Gastroesophageal sphincter (tissue), 4 donors: ENCODE measurements around the gene TANGO6. TPM values are rescaled to one million over a fixed set of nuclear protein-coding genes. Genes with fewer than 3 reads are reported as not detected.

Experiments
- ATAC-seq: fragments of 150-250 bp; one replicate; pipeline ENCODE4 v1.9.1; 2016; ENCODE audit warnings: mild to moderate bottlenecking, moderate library complexity
- H3K27ac ChIP-seq, 4 donors: fragments of 200-600 bp; sonication (generic) in 3 of 4; 1 replicate in 3 of 4; 2 replicates in 1 of 4; pipeline ENCODE4 v1.5.1; 2016 to 2019
- H3K27me3 ChIP-seq: fragments of 200-600 bp; sonication (generic); one replicate; pipeline ENCODE4 v1.5.1; 2019
- H3K36me3 ChIP-seq, 2 donors: fragments of 200-600 bp; sonication (generic); one replicate each; pipeline ENCODE4 v1.5.1; 2019; ENCODE audit warnings: control low read depth in 1 of 2
- H3K4me1 ChIP-seq, 3 donors: fragments of 200-600 bp; sonication (generic); 1 replicate in 2 of 3; 2 replicates in 1 of 3; pipeline ENCODE4 v1.5.1; 2016 to 2019; ENCODE audit warnings: control low read depth in 2 of 3
- H3K4me3 ChIP-seq, 2 donors: fragments of 200-600 bp; sonication (generic); one replicate each; pipeline ENCODE4 v1.5.1; 2019; ENCODE audit warnings: mild to moderate bottlenecking in 1 of 2, moderate library complexity in 1 of 2
- H3K9me3 ChIP-seq, 3 donors: fragments of 200-600 bp; sonication (generic); one replicate each; pipeline ENCODE4 v1.5.1; 2017 to 2019; ENCODE audit warnings: control low read depth in 2 of 3
- CTCF ChIP-seq, 4 experiments: fragments of 200-600 bp in 2 of 4; fragments of 450-650 bp in 2 of 4; sonication (generic) in 1 of 4; IDR thresholded peaks; one replicate each; pipeline ENCODE4 v1.5.1; 2017 to 2019; ENCODE audit warnings: antibody characterized with exemption in 4 of 4, mild to moderate bottlenecking in 2 of 4, moderate library complexity in 2 of 4
- EP300 ChIP-seq: sonication (generic); formaldehyde crosslinking; IDR thresholded peaks from one replicate; pipeline ENCODE4 v1.6.1; 2017; ENCODE audit warnings: antibody characterized with exemption, mild to moderate bottlenecking
- POLR2A ChIP-seq, 2 donors: fragments of 450-650 bp; IDR thresholded peaks; one replicate each; pipeline ENCODE4 v1.6.1; 2017; ENCODE audit warnings: antibody characterized with exemption in 2 of 2, mild to moderate bottlenecking in 2 of 2, moderate library complexity in 1 of 2
- POLR2AphosphoS5 ChIP-seq: sonication (generic); formaldehyde crosslinking; IDR thresholded peaks from one replicate; pipeline ENCODE4 v1.6.1; 2017; ENCODE audit warnings: antibody characterized with exemption
- WGBS, 2 donors: methylation state at CpG; one replicate each; pipeline ENCODE4 v1.1.5; 2018; ENCODE audit warnings: low coverage in 1 of 2; 5-methylcytosine and 5-hydroxymethylcytosine counted together
- total RNA-seq, 4 donors: library from RNA; depleted of rRNA; stranded (reverse); fragments of >200 nt; gene quantifications; one replicate each; pipeline ENCODE4 v1.1.0, GENCODE V29; 2016

The TANGO6 gene
- total RNA-seq, 4 donors from 2014 or later = 19.5 to 29.7 (median 21.0) TPM

GRCh38 chr16:69012906-69013305, 169.6 kb downstream of the TANGO6 start:
- no peak for TF ChIP-seq CTCF (IDR thresholded peaks at IDR 0.05)
- Histone ChIP-seq H3K27me3 (no peaks in the 10 kb centered on the region), H3K4me3 (no peak overlapping the region), H3K9me3 (no peaks in the 10 kb centered on the region), H3K36me3 (no peaks in the 10 kb centered on the region), H3K27ac (no peak overlapping the region), H3K4me1 (no peaks in the 10 kb centered on the region)
- no peak for ATAC-seq

- no peak for ATAC-seq
- Histone ChIP-seq H3K27ac (no peak overlapping the region), H3K4me3 (no peak overlapping the region), H3K27me3 (no peaks in the 10 kb centered on the region), H3K36me3 (no peaks in the 10 kb centered on the region), H3K9me3 (no peaks in the 10 kb centered on the region), H3K4me1 (no peaks in the 10 kb centered on the region)
- TF ChIP-seq POLR2AphosphoS5 (no peak), CTCF (IDR thresholded peaks at IDR 0.05) (no peak), EP300 (no peak), POLR2A (IDR thresholded peaks at IDR 0.05) (no peak)
These were observed 170.7 kb downstream of the TANGO6 start for GRCh38 chr16:69013991-69014390.

DNA sequence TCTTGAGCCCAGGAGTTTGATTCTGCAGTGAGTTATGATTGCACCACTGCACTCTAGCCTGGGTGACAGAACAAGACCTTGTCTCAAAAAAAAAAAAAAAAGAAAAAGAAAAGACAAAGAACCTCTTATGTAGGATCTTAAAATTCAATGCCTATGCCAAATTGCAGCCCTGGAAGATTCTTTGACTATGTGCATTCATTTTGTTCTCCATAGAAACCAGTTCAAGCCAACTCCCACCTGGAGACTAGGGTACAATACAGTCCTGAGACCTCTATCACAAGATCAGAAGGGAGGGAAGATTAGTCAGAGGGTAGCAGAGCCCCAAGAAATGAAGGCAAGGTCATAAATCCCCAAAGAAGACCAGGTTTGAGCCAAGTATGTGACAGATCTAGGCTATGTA, 171.5 kb downstream of the TANGO6 start:
- ATAC-seq = no peak

DNA sequence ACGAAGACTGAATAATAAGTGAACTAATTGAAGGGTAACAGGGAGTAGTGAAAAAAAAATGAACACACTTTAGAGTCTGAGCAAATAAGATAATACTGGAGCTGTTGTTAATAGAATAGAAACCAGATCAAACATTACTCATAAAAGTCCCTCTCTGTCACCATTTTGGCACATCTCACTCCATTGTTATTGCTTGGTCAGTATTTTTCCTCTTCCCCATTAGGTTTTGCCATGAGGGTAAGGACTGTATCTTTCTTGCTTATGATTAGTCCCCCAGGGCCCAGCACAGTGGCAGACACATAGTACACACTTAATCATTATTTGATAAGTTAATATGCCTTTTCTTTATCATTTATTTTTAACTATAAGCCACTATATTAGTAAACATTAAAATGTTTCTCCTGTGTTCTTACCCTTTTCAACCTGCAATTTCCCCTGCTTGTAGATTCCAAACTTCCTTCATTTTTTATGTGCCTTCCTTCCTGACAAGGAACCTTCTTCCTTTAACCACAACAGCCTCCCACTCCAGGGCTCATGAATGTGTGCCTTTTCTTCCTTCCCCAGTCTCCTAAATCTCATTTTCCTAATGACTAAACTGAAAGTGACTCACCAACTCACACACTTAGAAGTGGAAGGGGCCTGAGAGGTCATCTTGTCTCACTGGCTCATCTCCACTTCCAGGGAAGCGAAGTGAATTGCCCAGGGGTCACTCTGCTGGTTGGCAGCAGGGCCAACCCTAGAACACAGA, 173.9 kb downstream of the TANGO6 start:
- Histone ChIP-seq H3K27ac (peak overlapping the region in 1 of 4 donors; percentile 19), H3K4me1 (no peaks in the 10 kb centered on the region), H3K36me3 (no peaks in the 10 kb centered on the region), H3K9me3 (no peaks in the 10 kb centered on the region), H3K4me3 (no peak overlapping the region), H3K27me3 (no peaks in the 10 kb centered on the region)
- whole genome bisulfite sequencing, 2 donors = 71 to 78% methylated on average over 1 to 2 of the region's 2 CpGs
- no peak for ATAC-seq
- no peak for TF ChIP-seq CTCF (IDR thresholded peaks at IDR 0.05)

More for the DNA sequence above, 171.5 kb downstream of the TANGO6 start:
- no peak overlapping the region for H3K27ac ChIP-seq
- H3K9me3 ChIP-seq = no peaks in the 10 kb centered on the region
- no peak overlapping the region for H3K4me3 ChIP-seq
- H3K4me1 ChIP-seq = no peaks in the 10 kb centered on the region
- H3K27me3 ChIP-seq = no peaks in the 10 kb centered on the region
- no peak for TF ChIP-seq CTCF (IDR thresholded peaks at IDR 0.05)
- no peak for TF ChIP-seq POLR2A (IDR thresholded peaks at IDR 0.05)
- no peak for TF ChIP-seq POLR2AphosphoS5
- TF ChIP-seq EP300 = no peak
- H3K36me3 ChIP-seq = no peaks in the 10 kb centered on the region

DNA sequence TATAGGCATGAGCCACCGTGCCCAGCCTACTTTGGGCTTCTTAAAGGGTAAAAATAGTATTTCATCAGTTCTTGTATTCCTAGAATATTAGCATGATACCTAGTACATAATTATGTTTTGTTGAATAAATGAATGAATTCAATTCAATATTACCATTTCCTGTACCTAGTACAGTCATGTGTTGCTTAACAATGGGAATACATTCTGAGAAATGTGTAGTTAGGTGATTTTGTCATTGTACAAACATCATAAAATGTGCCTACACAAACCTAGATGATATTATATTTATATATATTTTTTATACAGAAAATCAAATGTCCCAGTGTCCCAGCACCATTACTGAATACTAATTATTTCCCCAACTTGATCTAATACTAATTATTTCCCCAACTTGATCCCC, 176.5 kb downstream of the TANGO6 start:
- TF ChIP-seq EP300 (no peak), POLR2AphosphoS5 (no peak), CTCF (IDR thresholded peaks at IDR 0.05) (no peak), POLR2A (IDR thresholded peaks at IDR 0.05) (no peak)
- no peaks in the 10 kb centered on the region for H3K9me3 ChIP-seq
- H3K36me3 ChIP-seq = peaks cover 0 to 24% of the 10 kb centered on the region in 2 donors
- H3K27ac ChIP-seq = no peak overlapping the region
- no peaks in the 10 kb centered on the region for H3K27me3 ChIP-seq
- H3K4me3 ChIP-seq = no peak overlapping the region
- no peak for ATAC-seq
- no peaks in the 10 kb centered on the region for H3K4me1 ChIP-seq
- 86 to 100% methylated on average over 1 of the region's 1 CpG for WGBS, 2 donors
